ENCODE results near the gene NOS1AP. TPM values are rescaled to one million over a fixed set of nuclear protein-coding genes. Genes with fewer than 3 reads are reported as not detected.

Gene NOS1AP
- total RNA-seq, 1 experiment from 2014 or later: 9.9 TPM

GRCh38 chr1:162028726-162029125 is 40.8 kb upstream of the NOS1AP start:
- H3K4me3 Mint-ChIP-seq (ENCODE audit: low read depth, unreplicated experiment): no peak overlapping the region
- H3K9me3 Mint-ChIP-seq (ENCODE audit: low read depth, unreplicated experiment): peaks cover 5% of the 10 kb centered on the region
- H3K4me1 Mint-ChIP-seq (ENCODE audit: low read depth, unreplicated experiment): peaks cover 8% of the 10 kb centered on the region
- intact Hi-C loops (cut with micrococcal nuclease; ENCODE audit: unreplicated experiment): no loop called here
- no peak for DNase-seq
- no peak overlapping the region for H3K27ac Mint-ChIP-seq (ENCODE audit: unreplicated experiment)
- BruUV-seq (replicated peaks): no TSS peak
- CTCF ChIA-PET: interaction anchor here (0.6 kb wide), 1 partner anchor 208 kb away, joined by 3 read pairs; no protein-coding TSS in a partner anchor
- TF ChIP-seq, protein P1, sequence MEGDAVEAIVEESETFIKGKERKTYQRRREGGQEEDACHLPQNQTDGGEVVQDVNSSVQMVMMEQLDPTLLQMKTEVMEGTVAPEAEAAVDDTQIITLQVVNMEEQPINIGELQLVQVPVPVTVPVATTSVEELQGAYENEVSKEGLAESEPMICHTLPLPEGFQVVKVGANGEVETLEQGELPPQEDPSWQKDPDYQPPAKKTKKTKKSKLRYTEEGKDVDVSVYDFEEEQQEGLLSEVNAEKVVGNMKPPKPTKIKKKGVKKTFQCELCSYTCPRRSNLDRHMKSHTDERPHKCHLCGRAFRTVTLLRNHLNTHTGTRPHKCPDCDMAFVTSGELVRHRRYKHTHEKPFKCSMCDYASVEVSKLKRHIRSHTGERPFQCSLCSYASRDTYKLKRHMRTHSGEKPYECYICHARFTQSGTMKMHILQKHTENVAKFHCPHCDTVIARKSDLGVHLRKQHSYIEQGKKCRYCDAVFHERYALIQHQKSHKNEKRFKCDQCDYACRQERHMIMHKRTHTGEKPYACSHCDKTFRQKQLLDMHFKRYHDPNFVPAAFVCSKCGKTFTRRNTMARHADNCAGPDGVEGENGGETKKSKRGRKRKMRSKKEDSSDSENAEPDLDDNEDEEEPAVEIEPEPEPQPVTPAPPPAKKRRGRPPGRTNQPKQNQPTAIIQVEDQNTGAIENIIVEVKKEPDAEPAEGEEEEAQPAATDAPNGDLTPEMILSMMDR (IDR thresholded peaks at IDR 0.05; ENCODE audit: unreplicated experiment): no peak
- peaks cover 9% of the 10 kb centered on the region for H3K36me3 Mint-ChIP-seq (ENCODE audit: insufficient read depth, unreplicated experiment)
- H3K27me3 Mint-ChIP-seq (ENCODE audit: unreplicated experiment): peaks cover 67% of the 10 kb centered on the region

DNA sequence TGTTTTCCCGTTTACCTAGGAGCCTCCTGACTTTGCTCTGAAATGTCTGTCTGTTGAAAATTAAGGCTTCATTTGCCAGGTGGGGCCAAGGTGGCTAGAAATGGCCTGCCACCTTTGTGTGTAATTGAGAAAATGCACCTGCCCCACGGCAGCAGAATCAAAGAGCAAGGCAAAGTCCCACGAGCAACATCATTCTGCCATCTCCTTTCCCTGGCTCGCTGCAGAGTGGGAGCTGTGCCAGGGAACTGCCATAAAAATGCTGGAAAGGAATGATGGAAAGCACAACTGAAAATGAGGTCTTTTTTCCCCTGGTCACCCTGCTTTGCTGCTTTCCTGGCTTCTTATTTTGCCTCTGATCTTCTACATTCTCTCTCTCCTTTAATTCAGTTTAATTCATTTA is 40.3 kb upstream of the NOS1AP start:
- BruUV-seq (replicated peaks): no TSS peak
- Mint-ChIP-seq H3K4me1 (ENCODE audit: low read depth, unreplicated experiment) (peaks cover 7% of the 10 kb centered on the region), H3K4me3 (ENCODE audit: low read depth, unreplicated experiment) (no peak overlapping the region), H3K36me3 (ENCODE audit: insufficient read depth, unreplicated experiment) (peaks cover 4% of the 10 kb centered on the region), H3K9me3 (ENCODE audit: low read depth, unreplicated experiment) (peaks cover 5% of the 10 kb centered on the region), H3K27ac (ENCODE audit: unreplicated experiment) (no peak overlapping the region), H3K27me3 (ENCODE audit: unreplicated experiment) (peaks cover 68% of the 10 kb centered on the region)
- no peak for DNase-seq
- TF ChIP-seq, protein P1 (IDR thresholded peaks at IDR 0.05; ENCODE audit: unreplicated experiment): no peak
- intact Hi-C loops (cut with micrococcal nuclease; ENCODE audit: unreplicated experiment): no loop called here
- CTCF ChIA-PET: interaction anchor here (0.6 kb wide), 1 partner anchor 208 kb away, joined by 3 read pairs; no protein-coding TSS in a partner anchor

DNA sequence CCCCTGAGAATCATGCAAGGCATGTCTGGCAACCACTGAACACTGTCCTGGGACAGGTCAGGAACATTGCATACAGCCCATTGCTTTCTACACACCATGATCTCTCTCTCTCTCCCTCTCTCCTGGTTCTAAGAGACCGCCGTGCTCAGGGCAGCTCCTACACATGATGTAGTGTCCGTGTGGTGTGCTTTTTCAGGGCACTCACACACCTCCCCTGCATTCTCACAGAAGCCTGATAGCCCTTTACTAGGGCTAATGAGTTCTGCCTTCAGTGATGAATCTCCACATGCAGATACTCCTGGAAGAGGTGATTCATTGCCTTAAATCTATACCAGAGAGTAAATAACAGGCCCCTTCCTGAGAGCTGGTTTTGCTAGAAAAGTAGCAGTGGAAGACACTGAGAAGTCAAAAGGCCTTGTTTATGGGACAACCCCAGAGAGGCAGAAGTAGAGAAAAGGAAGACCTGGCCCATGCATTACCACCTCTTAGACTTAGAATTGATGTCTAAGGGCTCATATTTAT is 38.7 kb upstream of the NOS1AP start:
- intact Hi-C loops (cut with micrococcal nuclease; ENCODE audit: unreplicated experiment): loop anchor here (10.0 kb wide), 1 partner anchor 126 kb away; no protein-coding TSS in a partner anchor
- H3K4me1 Mint-ChIP-seq (ENCODE audit: low read depth, unreplicated experiment): no peaks in the 10 kb centered on the region
- H3K36me3 Mint-ChIP-seq (ENCODE audit: insufficient read depth, unreplicated experiment): no peaks in the 10 kb centered on the region
- peaks cover 5% of the 10 kb centered on the region for H3K9me3 Mint-ChIP-seq (ENCODE audit: low read depth, unreplicated experiment)
- TF ChIP-seq, protein P1 (IDR thresholded peaks at IDR 0.05; ENCODE audit: unreplicated experiment): no peak
- H3K4me3 Mint-ChIP-seq (ENCODE audit: low read depth, unreplicated experiment): no peak overlapping the region
- no peak for DNase-seq
- H3K27me3 Mint-ChIP-seq (ENCODE audit: unreplicated experiment): peaks cover 61% of the 10 kb centered on the region
- CTCF ChIA-PET: interaction anchor here (0.6 to 1.7 kb wide), 3 partner anchors 146 to 685 kb away, joined by 3 to 5 read pairs (median 4); no protein-coding TSS in a partner anchor
- no TSS peak for BruUV-seq (replicated peaks)
- no peak overlapping the region for H3K27ac Mint-ChIP-seq (ENCODE audit: unreplicated experiment)

DNA sequence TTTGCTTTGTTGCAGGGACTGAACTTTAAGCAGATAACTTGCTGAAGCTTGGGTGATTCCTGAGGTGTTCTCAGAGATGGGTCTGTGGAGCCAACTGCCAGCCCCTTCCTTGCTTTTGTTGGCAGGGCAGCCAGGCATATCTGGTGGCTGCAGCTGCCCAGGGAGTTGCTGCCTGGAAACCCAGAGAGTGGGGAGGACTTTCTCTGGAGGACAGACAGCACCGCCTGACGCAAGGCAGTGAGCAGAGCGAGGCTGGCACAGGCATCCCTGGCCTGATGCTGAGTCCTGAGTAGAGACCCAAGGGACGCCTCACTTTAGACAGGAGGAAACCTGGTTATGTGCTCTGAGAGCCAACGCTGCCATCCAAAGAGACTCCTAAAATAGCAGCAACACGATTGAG is 36.1 kb upstream of the NOS1AP start:
- Mint-ChIP-seq H3K27ac (ENCODE audit: unreplicated experiment) (no peak overlapping the region), H3K4me3 (ENCODE audit: low read depth, unreplicated experiment) (no peak overlapping the region), H3K27me3 (ENCODE audit: unreplicated experiment) (peaks cover 41% of the 10 kb centered on the region), H3K9me3 (ENCODE audit: low read depth, unreplicated experiment) (no peaks in the 10 kb centered on the region), H3K36me3 (ENCODE audit: insufficient read depth, unreplicated experiment) (no peaks in the 10 kb centered on the region), H3K4me1 (ENCODE audit: low read depth, unreplicated experiment) (no peaks in the 10 kb centered on the region)
- DNase-seq: no peak
- intact Hi-C loops (cut with micrococcal nuclease; ENCODE audit: unreplicated experiment): loop anchor here (10.0 kb wide), 1 partner anchor 129 kb away; no protein-coding TSS in a partner anchor
- TF ChIP-seq, protein P1 (IDR thresholded peaks at IDR 0.05; ENCODE audit: unreplicated experiment): no peak
- CTCF ChIA-PET: interaction anchor here (0.7 to 2.4 kb wide), 2 partner anchors 9 to 241 kb away, joined by 3 to 17 read pairs; no protein-coding TSS in a partner anchor
- BruUV-seq (replicated peaks): no TSS peak

Data from Calu3 (cell line).